Mucosa of stomach (tissue), 1 donor: ENCODE data around the gene BOLA3.
"Not testable (repeated sequence)": the region's sequence is repeated elsewhere in the genome, so short reads cannot be mapped to it uniquely, and the experiment has no call there.

Experiments
- H3K27me3 ChIP-seq: one replicate; pipeline ENCODE4 v1.7.0; 2013; ENCODE audit warnings: mild to moderate bottlenecking, low read length; ENCODE audit not compliant: control insufficient read depth, insufficient read depth
- H3K36me3 ChIP-seq: one replicate; pipeline ENCODE4 v1.7.0; 2013; ENCODE audit warnings: low read length; ENCODE audit not compliant: control insufficient read depth, insufficient read depth
- H3K4me1 ChIP-seq: one replicate; pipeline ENCODE4 v1.7.0; 2013; ENCODE audit warnings: mild to moderate bottlenecking, low read length; ENCODE audit not compliant: control insufficient read depth, insufficient read depth
- H3K4me3 ChIP-seq: one replicate; pipeline ENCODE4 v1.7.0; 2013; ENCODE audit warnings: low read length
- H3K9ac ChIP-seq: one replicate; pipeline ENCODE4 v1.7.0; 2013; ENCODE audit warnings: mild to moderate bottlenecking, low read length, moderate library complexity
- H3K9me3 ChIP-seq: one replicate; pipeline ENCODE4 v1.7.0; 2013; ENCODE audit warnings: mild to moderate bottlenecking, low read length, moderate library complexity; ENCODE audit not compliant: control insufficient read depth
- donor health status: Pancreatic carcinoma.

Gene BOLA3

DNA sequence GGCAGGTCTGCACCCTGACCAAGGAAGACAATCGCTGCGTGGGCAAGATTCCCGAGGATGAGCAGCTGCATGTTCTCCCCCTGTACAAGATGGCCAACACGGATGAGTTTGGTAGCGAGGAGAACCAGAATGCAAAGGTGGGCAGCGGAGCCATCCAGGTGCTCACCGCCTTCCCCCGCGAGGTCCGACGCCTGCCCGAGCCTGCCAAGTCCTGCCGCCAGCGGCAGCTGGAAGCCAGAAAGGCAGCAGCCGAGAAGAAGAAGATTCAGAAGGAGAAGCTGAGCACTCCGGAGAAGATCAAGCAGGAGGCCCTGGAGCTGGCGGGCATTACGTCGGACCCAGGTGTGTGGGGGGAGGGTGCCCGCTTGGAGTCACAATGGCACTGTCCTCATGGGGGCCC, 48.4 kb downstream of the BOLA3 start:
- peaks cover 24% of the 10 kb centered on the region for H3K4me1 ChIP-seq
- H3K4me3 ChIP-seq, result no peak overlapping the region
- H3K9me3 ChIP-seq, result no peaks in the 10 kb centered on the region
- H3K27me3 ChIP-seq, result no peaks in the 10 kb centered on the region
- no peak overlapping the region for H3K9ac ChIP-seq
- H3K36me3 ChIP-seq, result peaks cover 18% of the 10 kb centered on the region

DNA sequence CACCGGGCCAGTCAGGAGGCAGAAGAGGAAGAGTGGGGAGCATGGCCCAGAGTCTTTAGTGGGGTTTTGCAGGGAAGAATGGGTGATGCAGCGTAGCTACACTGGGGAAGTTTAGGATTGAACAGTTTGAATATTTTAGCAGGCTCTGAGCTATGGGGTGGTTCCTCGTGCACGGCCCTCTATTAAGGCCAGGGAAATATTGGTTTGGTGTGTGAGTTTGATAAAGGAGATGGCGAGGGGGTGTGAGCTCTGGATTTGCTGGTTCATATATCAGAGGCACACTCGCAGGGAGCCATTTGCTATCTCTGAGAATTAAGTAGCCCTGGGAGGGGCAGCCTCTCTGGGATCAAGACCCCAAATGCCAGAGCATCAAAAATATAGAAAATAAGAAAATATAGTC, 50.1 kb downstream of the BOLA3 start:
- H3K27me3 ChIP-seq, result no peaks in the 10 kb centered on the region
- H3K4me1 ChIP-seq, result peaks cover 26% of the 10 kb centered on the region
- peaks cover 32% of the 10 kb centered on the region for H3K36me3 ChIP-seq
- H3K9me3 ChIP-seq, result no peaks in the 10 kb centered on the region
- no peak overlapping the region for H3K9ac ChIP-seq
- H3K4me3 ChIP-seq, result no peak overlapping the region

DNA sequence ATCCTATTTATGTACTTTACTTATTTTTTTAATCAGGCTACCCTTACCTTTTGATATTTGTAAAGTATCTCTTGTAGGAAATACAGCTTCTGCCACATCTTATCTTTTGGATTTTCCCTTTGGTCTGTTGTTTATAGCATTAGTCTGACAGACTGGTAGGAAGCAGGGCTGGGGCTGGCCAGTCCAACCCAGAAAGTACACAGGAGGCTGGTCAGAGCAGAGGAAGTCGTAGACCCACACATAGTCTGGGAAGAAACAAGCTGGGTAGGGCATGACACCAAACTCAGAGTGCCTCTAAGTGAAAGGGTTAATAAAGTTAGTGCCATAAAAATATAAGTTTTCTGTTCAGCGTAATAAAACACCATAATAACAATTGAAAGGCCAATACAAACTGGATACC, 51.7 kb downstream of the BOLA3 start:
- H3K27me3 ChIP-seq, result no peaks in the 10 kb centered on the region
- H3K36me3 ChIP-seq, result peaks cover 41% of the 10 kb centered on the region
- H3K9ac ChIP-seq, result no peak overlapping the region
- peaks cover 26% of the 10 kb centered on the region for H3K4me1 ChIP-seq
- no peaks in the 10 kb centered on the region for H3K9me3 ChIP-seq
- no peak overlapping the region for H3K4me3 ChIP-seq

DNA sequence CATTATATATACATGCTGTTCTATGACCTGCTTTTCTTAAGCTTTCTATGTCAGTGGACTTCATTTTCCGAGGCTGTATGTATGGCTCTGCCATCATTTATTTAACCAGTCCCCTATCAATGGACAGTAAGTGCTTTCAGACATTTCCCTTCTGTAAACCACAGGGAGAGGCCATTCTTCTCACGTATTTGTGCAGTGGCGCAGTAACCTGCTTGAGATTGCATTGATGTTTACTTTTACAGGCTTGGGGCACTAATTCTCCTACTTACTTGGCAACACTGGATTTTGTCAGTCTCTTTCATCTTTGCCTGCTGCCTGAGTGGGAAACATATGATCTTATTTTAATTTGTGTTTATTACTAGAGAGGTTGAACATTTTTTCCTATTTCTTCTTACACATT, 52.1 kb downstream of the BOLA3 start:
- Histone ChIP-seq H3K36me3 (peaks cover 38% of the 10 kb centered on the region), H3K4me1 (peaks cover 26% of the 10 kb centered on the region), H3K9me3 (no peaks in the 10 kb centered on the region), H3K27me3 (no peaks in the 10 kb centered on the region), H3K9ac (no peak overlapping the region), H3K4me3 (no peak overlapping the region)

DNA sequence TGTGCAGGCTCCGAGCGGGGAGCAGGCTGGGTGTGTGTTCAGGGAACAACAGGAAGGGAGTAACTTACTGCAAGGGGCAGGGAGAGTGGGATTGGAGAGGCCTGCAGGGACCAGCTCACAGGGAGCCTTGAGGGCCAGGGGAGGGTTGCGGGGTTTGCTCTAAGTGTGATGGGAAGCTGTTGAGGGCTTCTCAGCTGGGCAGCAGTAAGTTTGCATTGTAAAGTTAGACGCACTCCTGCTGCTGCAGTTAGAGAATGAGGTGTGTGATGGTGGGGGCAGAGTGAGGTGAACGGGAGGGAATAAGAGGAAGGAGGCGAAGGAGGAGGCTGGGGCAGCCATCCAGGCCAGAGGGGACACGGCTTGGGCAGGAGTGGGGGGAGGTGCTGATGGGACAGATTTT, 53.4 kb downstream of the BOLA3 start:
- peaks cover 39% of the 10 kb centered on the region for H3K36me3 ChIP-seq

DNA sequence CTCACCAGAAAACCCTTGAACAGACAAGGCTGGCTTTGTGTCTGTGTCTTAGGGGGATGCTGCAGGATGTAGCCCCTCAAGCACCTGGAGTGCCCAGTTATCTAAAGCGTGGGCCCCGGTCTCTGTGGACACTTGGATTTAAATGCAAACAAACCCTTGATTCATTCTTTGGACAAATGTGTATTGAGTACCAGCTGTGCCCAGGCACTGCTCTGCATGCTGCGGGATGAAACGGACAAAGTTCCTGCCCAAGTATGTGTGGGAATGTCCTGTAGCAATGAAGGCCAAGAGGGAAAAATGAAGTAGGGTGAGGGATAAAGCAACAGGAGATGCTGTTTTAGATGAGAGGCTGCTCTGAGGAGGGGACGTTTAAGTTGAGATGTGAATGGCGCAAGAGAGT, 53.9 kb downstream of the BOLA3 start:
- Histone ChIP-seq H3K4me3 (no peak overlapping the region), H3K4me1 (peaks cover 18% of the 10 kb centered on the region), H3K9ac (no peak overlapping the region), H3K27me3 (no peaks in the 10 kb centered on the region), H3K9me3 (no peaks in the 10 kb centered on the region), H3K36me3 (peaks cover 39% of the 10 kb centered on the region)

More for the DNA sequence above, 53.4 kb downstream of the BOLA3 start:
- no peak overlapping the region for H3K9ac ChIP-seq
- no peak overlapping the region for H3K4me3 ChIP-seq
- no peaks in the 10 kb centered on the region for H3K27me3 ChIP-seq
- no peaks in the 10 kb centered on the region for H3K9me3 ChIP-seq
- peaks cover 18% of the 10 kb centered on the region for H3K4me1 ChIP-seq

DNA sequence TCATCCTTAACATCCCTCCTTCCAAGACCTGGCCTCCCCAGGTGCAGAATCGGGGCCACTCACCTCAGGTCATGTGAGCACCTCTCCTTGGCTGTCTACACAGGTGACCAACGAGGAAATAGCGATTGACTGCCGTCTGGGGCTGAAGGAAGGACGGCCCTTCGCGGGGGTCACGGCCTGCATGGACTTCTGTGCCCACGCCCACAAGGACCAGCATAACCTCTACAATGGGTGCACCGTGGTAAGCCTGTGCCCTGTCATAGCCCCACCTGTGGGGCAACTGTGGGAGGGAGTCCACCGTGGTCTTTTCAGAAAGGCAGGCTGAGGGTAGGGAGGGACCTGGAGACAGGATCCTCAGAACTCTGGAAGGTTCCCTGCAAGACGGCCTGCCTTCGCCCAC, 54.3 kb downstream of the BOLA3 start:
- no peaks in the 10 kb centered on the region for H3K27me3 ChIP-seq
- H3K36me3 ChIP-seq, result peaks cover 35% of the 10 kb centered on the region
- peak overlapping the region; percentile 13 for H3K9ac ChIP-seq
- no peak overlapping the region for H3K4me3 ChIP-seq
- no peaks in the 10 kb centered on the region for H3K9me3 ChIP-seq
- H3K4me1 ChIP-seq, result peaks cover 18% of the 10 kb centered on the region

DNA sequence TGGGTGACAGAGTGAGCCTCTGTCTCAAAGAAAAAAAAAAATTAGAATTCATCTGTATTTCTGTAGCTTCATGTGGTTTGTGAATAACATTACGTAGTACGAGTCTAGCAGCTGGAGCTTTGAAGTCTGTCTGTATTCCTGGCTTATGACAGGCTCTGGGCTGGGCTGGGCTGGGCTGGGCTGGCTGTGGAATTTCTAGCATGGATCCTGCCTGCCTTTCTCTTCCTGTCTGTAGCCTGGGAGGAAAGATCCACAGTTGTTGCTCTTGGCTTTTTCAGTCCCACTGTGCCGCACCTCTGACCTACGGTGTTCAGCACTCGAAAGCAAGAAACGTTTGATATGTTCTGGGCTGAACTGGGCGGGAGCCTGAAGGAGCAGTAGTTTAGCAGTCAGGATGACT, 55.4 kb downstream of the BOLA3 start:
- H3K27me3 ChIP-seq, result no peaks in the 10 kb centered on the region
- H3K4me3 ChIP-seq, result no peak overlapping the region
- H3K9me3 ChIP-seq, result no peaks in the 10 kb centered on the region
- H3K9ac ChIP-seq, result no peak overlapping the region
- H3K4me1 ChIP-seq, result peaks cover 18% of the 10 kb centered on the region
- H3K36me3 ChIP-seq, result peaks cover 35% of the 10 kb centered on the region

DNA sequence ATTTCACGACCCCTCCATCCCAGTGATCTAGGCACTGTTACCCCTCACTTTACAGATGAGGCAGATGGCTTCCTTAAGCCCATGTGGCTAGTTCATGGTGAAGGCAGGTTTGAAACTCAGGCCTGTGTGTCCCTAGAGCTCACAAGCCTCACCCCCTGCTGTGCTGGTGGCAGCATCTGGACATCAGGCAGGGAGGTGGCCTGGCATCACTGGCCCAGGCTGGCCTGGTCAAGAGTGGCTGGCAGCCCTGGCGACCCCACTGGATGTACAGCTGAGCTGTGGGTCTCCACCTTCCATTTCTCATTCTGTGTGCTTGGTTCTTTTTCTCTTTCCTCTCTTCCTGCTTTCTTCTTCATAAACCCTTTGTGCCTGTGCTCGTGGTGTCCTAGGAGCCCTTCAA, 56.3 kb downstream of the BOLA3 start:
- Histone ChIP-seq H3K36me3 (peaks cover 35% of the 10 kb centered on the region), H3K4me1 (peaks cover 18% of the 10 kb centered on the region), H3K4me3 (no peak overlapping the region), H3K9ac (no peak overlapping the region), H3K9me3 (no peaks in the 10 kb centered on the region), H3K27me3 (no peaks in the 10 kb centered on the region)

DNA sequence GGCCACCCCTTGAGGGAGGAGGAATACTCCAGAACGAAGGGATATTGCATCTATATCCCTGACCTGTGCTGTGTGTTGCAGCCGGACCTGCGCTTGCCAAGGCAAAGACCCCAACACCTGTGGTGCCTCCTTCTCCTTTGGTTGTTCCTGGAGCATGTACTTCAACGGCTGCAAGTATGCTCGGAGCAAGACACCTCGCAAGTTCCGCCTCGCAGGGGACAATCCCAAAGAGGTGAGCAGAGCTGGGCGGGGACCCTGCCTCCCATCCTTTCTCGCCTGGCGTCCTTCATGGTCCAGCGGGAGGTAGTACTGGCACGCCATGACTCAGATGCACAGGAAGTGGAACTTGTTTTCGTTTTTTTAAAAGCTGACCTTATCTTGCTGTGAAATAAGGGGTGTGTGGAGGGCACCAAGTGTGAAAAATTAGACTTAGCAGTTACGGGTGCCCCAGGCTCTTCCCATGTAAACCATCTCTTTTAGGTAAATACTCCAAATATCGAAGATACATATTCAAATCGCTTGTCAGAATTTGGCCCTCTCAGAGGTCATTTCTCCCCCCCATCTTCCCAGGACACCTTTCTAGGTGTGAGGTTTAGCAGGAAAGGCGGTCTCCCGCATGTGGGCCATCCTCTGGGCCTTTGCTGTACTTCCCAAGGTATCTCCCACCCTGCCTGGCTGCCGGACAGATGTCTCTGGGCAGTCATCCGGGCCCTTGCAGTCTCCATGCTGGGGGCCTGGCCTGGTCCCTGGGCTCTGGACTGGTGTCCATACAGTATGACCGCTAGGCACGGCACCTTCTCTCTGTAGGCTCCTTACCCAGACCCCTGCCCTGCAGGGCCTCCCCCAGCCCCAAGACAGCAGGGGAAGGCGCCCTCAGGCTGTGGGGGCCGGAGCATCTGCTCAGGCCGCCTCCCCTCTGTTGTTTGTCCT, 57.6 kb downstream of the BOLA3 start:
- H3K27me3 ChIP-seq, result no peaks in the 10 kb centered on the region
- peaks cover 35% of the 10 kb centered on the region for H3K36me3 ChIP-seq
- no peak overlapping the region for H3K9ac ChIP-seq
- peaks cover 11% of the 10 kb centered on the region for H3K4me1 ChIP-seq
- H3K4me3 ChIP-seq, result no peak overlapping the region
- no peaks in the 10 kb centered on the region for H3K9me3 ChIP-seq

DNA sequence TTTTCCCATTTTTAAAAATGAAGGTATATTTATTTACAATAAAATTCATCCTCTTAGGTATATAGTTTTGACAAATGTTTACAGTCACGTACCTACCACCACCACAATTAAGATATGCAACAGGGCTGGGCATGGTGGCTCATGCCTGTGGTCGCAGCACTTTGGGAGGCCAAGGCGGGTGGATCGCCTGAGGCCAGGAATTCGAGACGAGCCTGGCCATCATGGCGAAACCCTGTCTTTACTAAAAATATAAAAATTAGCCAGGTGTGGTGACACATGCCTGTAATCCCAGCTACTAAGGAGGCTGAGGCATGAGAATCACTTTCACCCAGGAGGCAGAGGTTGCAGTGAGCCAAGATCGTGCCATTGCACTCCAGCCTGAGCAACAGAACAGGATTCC, 59.0 kb downstream of the BOLA3 start:
- peaks cover 34% of the 10 kb centered on the region for H3K36me3 ChIP-seq

DNA sequence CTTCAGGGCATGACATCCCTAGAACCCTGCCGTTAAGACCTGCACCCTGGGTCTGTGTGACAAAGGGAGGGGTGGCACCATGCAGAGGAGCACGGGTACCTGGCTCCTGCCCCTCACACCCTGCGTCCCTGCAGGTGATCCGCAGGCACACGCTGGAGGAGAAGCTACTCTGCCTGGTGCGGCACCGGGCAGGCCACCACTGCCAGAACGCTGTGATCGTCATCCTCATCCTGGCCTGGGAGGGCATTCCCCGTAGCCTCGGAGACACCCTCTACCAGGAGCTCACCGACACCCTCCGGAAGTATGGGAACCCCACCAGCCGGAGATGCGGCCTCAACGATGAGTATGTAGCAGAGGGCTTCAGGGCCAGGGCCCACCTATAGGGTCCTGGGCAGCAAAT, 60.0 kb downstream of the BOLA3 start:
- Histone ChIP-seq H3K9me3 (no peaks in the 10 kb centered on the region), H3K9ac (no peak overlapping the region), H3K27me3 (no peaks in the 10 kb centered on the region), H3K36me3 (peaks cover 30% of the 10 kb centered on the region), H3K4me1 (no peaks in the 10 kb centered on the region), H3K4me3 (no peak overlapping the region)

More for the DNA sequence above, 59.0 kb downstream of the BOLA3 start:
- not testable (repeated sequence) for H3K4me3 ChIP-seq, H3K27me3 ChIP-seq, H3K9ac ChIP-seq, H3K4me1 ChIP-seq, H3K9me3 ChIP-seq
